Measurements from ENCODE around the gene CACNA1A.
"Not testable (repeated sequence)": the region's sequence is repeated elsewhere in the genome, so short reads cannot be mapped to it uniquely, and the experiment has no call there.

Gene CACNA1A

GRCh38 chr19:13211426-13212308, 294.6 kb downstream of the CACNA1A start:
- no peak overlapping the region for H3K27ac ChIP-seq
- H3K4me3 ChIP-seq, result no peak overlapping the region

- H3K27ac ChIP-seq, result no peak overlapping the region
- H3K4me3 ChIP-seq, result no peak overlapping the region
These were observed 295.3 kb downstream of the CACNA1A start for GRCh38 chr19:13210941-13211340.

GRCh38 chr19:13210339-13210775, 295.9 kb downstream of the CACNA1A start:
- no peak overlapping the region for H3K27ac ChIP-seq
- H3K4me3 ChIP-seq, result no peak overlapping the region

- peak overlapping the region in 1 of 21 experiments; percentile 95 for H3K27ac ChIP-seq
These were observed 296.6 kb downstream of the CACNA1A start for GRCh38 chr19:13209484-13210338.

GRCh38 chr19:13208672-13209483, 297.4 kb downstream of the CACNA1A start:
- H3K4me3 ChIP-seq, result peak overlapping the region; percentile 31 to 54 (median 43)
- peak overlapping the region; percentile 6 to 95 (median 86) for H3K27ac ChIP-seq

More at GRCh38 chr19:13209484-13210338, 296.6 kb downstream of the CACNA1A start:
- H3K4me3 ChIP-seq, result no peak overlapping the region

GRCh38 chr19:13207846-13208671, 298.2 kb downstream of the CACNA1A start:
- H3K4me3 ChIP-seq, result peak overlapping the region; percentile 31 to 54 (median 43)
- peak overlapping the region; percentile 6 to 95 (median 87) for H3K27ac ChIP-seq

GRCh38 chr19:13207237-13207845, 298.9 kb downstream of the CACNA1A start:
- Histone ChIP-seq H3K27ac (peak overlapping the region in 20 of 21 experiments; percentile 6 to 95 (median 88)), H3K4me3 (peak overlapping the region; percentile 31 to 54 (median 43))

- peak overlapping the region in 2 of 7 experiments; percentile 50 to 54 for H3K4me3 ChIP-seq
- peak overlapping the region in 9 of 21 experiments; percentile 81 to 95 (median 93) for H3K27ac ChIP-seq
These were observed 299.7 kb downstream of the CACNA1A start for GRCh38 chr19:13206587-13206986.

- H3K27ac ChIP-seq, H3K4me3 ChIP-seq: not testable (repeated sequence)
These were observed 304.2 kb downstream of the CACNA1A start for GRCh38 chr19:13202112-13202511.

- Histone ChIP-seq H3K4me3 (no peak overlapping the region), H3K27ac (no peak overlapping the region)
These were observed 307.6 kb downstream of the CACNA1A start for GRCh38 chr19:13198634-13199033.

GRCh38 chr19:13195678-13196077, 310.6 kb downstream of the CACNA1A start:
- H3K27ac ChIP-seq, result no peak overlapping the region
- no peak overlapping the region for H3K4me3 ChIP-seq

- Histone ChIP-seq H3K27ac (no peak overlapping the region), H3K4me3 (no peak overlapping the region)
These were observed 315.3 kb downstream of the CACNA1A start for GRCh38 chr19:13190781-13191540.

- Histone ChIP-seq H3K4me3 (no peak overlapping the region), H3K27ac (no peak overlapping the region)
These were observed 316.7 kb downstream of the CACNA1A start for GRCh38 chr19:13189600-13189999.

- no peak overlapping the region for H3K4me3 ChIP-seq
- H3K27ac ChIP-seq, result no peak overlapping the region
These were observed 318.9 kb downstream of the CACNA1A start for GRCh38 chr19:13187419-13187818.

- H3K27ac ChIP-seq, result not testable (repeated sequence)
- peak overlapping the region in 1 of 7 experiments; percentile 12 for H3K4me3 ChIP-seq
These were observed 319.6 kb downstream of the CACNA1A start for GRCh38 chr19:13186688-13187087.

- H3K27ac ChIP-seq, result not testable (repeated sequence)
- peak overlapping the region in 1 of 7 experiments; percentile 12 for H3K4me3 ChIP-seq
These were observed 320.3 kb downstream of the CACNA1A start for GRCh38 chr19:13185763-13186657.

All from skin epidermis (tissue), 12 donors.